A549 (cell line): ENCODE measurements around the gene CPLANE2.

Source experiments
- CEBPB ChIP-seq, 2 experiments: fragments of >200 bp in 1 of 2; sonication (Bioruptor Twin) in 1 of 2; formaldehyde crosslinking in 1 of 2; IDR thresholded peaks; 2 replicates each; pipeline ENCODE4 v1.6.1; 2012 to 2016
- CTCF ChIP-seq: fragments of >200 bp; sonication (Bioruptor Twin); formaldehyde crosslinking; IDR thresholded peaks from 3 replicates; pipeline ENCODE4 v1.5.1; 2016
- JUNB ChIP-seq: fragments of >200 bp; sonication (Bioruptor Twin); formaldehyde crosslinking; IDR thresholded peaks from 2 replicates; pipeline ENCODE4 v1.6.1; 2016
- KDM5A ChIP-seq: fragments of 200-600 bp; sonication (generic); IDR thresholded peaks from 2 replicates; pipeline ENCODE4 v1.6.1; 2016; ENCODE audit warnings: antibody characterized with exemption, mild to moderate bottlenecking
- PBX3 ChIP-seq: IDR thresholded peaks from 2 replicates; pipeline ENCODE4 v1.6.1; 2012
- PHF8 ChIP-seq: fragments of 200-600 bp; sonication (generic); IDR thresholded peaks from 2 replicates; pipeline ENCODE4 v1.6.1; 2016; ENCODE audit warnings: low read depth, mild to moderate bottlenecking, antibody characterized with exemption, moderate library complexity, borderline replicate concordance
- POLR2A ChIP-seq: IDR thresholded peaks from 2 replicates; pipeline ENCODE4 v1.6.1; 2012; ENCODE audit warnings: mild to moderate bottlenecking, low read length
- ZC3H11A ChIP-seq: fragments of 450-650 bp; IDR thresholded peaks from 2 replicates; pipeline ENCODE4 v1.6.1; 2014; ENCODE audit warnings: antibody characterized with exemption, mild to moderate bottlenecking

- no peak for TF ChIP-seq PBX3
- TF ChIP-seq CEBPB (IDR thresholded peaks at IDR 0.05): no peak
- no peak for TF ChIP-seq JUNB
- TF ChIP-seq CTCF: no peak
- TF ChIP-seq ZC3H11A: no peak
- TF ChIP-seq PHF8: no peak
- TF ChIP-seq KDM5A: no peak
- TF ChIP-seq POLR2A: no peak
Observed at GRCh38 chr1:16266411-16267118, 29.6 kb upstream of the CPLANE2 start.
